DOHH2 (cell line): ENCODE results near the gene ISOC2.

Experiments
- CTCF ChIP-seq: fragments of 200-600 bp; sonication (generic); IDR thresholded peaks from one replicate; pipeline ENCODE4 v1.5.1; 2014; ENCODE audit warnings: antibody characterized with exemption, mild to moderate bottlenecking, low read depth, low read length; ENCODE audit not compliant: poor library complexity, severe bottlenecking
- EZH2phosphoT487 ChIP-seq: fragments of 200-600 bp; sonication (generic); IDR thresholded peaks from 2 replicates; pipeline ENCODE4 v1.6.1; 2017; ENCODE audit warnings: borderline replicate concordance, mild to moderate bottlenecking, antibody characterized with exemption, low read length, moderate library complexity, mixed read lengths

- TF ChIP-seq CTCF (no peak), EZH2phosphoT487 (no peak)
Measured at GRCh38 chr19:55479045-55479444, 17.6 kb upstream of the ISOC2 start.
